ENCODE results near the gene HOXB1.

DNA sequence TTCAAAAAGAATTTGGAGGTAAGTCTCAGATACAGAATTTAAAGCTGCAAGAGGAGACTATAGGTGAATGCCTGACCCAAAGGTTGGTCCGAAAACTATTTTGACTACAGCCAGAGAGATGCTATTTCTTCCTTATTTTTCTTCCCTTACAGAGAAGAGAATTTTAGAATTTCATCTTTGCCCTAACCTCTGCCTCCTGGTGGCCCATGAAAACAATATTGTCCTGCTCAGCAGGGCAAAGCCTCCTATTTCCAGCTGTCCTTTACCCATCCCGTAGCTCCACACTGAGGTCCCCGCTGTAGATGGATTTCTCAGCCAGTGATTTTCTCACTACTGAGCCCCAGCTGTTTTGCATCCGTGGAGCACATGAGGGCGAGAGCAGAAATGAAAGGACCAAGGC is 24.6 kb downstream of the HOXB1 start:
- TF ChIP-seq, protein P1, sequence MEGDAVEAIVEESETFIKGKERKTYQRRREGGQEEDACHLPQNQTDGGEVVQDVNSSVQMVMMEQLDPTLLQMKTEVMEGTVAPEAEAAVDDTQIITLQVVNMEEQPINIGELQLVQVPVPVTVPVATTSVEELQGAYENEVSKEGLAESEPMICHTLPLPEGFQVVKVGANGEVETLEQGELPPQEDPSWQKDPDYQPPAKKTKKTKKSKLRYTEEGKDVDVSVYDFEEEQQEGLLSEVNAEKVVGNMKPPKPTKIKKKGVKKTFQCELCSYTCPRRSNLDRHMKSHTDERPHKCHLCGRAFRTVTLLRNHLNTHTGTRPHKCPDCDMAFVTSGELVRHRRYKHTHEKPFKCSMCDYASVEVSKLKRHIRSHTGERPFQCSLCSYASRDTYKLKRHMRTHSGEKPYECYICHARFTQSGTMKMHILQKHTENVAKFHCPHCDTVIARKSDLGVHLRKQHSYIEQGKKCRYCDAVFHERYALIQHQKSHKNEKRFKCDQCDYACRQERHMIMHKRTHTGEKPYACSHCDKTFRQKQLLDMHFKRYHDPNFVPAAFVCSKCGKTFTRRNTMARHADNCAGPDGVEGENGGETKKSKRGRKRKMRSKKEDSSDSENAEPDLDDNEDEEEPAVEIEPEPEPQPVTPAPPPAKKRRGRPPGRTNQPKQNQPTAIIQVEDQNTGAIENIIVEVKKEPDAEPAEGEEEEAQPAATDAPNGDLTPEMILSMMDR (optimal IDR thresholded peaks at IDR 0.05 in 1 of 3, IDR thresholded peaks at IDR 0.05 in 1 of 3, conservative IDR thresholded peaks at IDR 0.05 in 1 of 3; ENCODE audit: extremely low read depth in 1 of 3, insufficient read depth in 2 of 3, low read length in 3 of 3) = no peak
- TF ChIP-seq EZH2 (IDR thresholded peaks at IDR 0.05; ENCODE audit: low read length) = no peak

Measured in keratinocyte (primary cell).